Keratinocyte (primary cell): Measurements from ENCODE around the gene NTF4. TPM values are rescaled to one million over a fixed set of nuclear protein-coding genes. Genes with fewer than 3 reads are reported as not detected.
"Not testable (repeated sequence)": the region's sequence is repeated elsewhere in the genome, so short reads cannot be mapped to it uniquely, and the experiment has no call there.

Source experiments
- DNase-seq: peaks from one replicate; pipeline ENCODE4 v3.0.0-alpha.2; 2011; ENCODE audit warnings: low read depth, missing footprints, low spot score
- FAIRE-seq: peaks from 2 replicates; lab custom pipeline; 2011; peaks lifted over from hg19 to GRCh38; lab: Jason Lieb, UNC
- H2AFZ ChIP-seq: 2 replicates; pipeline ENCODE4 v1.6.0; 2012; ENCODE audit warnings: low read length, control low read depth, inconsistent platforms; ENCODE audit not compliant: control insufficient read depth
- H3K27ac ChIP-seq: 2 replicates; pipeline ENCODE4 v1.5.1; 2011; ENCODE audit warnings: low read length; ENCODE audit not compliant: control insufficient read depth, insufficient read depth
- H3K27me3 ChIP-seq: 3 replicates; pipeline ENCODE4 v1.6.0; 2011; ENCODE audit warnings: low read length; ENCODE audit not compliant: control insufficient read depth, insufficient read depth; ENCODE audit errors: extremely low read depth
- H3K36me3 ChIP-seq, 2 experiments: 2 replicates in 1 of 2; 3 replicates in 1 of 2; pipeline ENCODE4 v1.5.1; 2011; ENCODE audit warnings: low read length in 2 of 2, mild to moderate bottlenecking in 1 of 2; ENCODE audit not compliant: control insufficient read depth in 2 of 2, insufficient read depth in 2 of 2; ENCODE audit errors: extremely low read depth in 1 of 2
- H3K4me1 ChIP-seq: 3 replicates; pipeline ENCODE4 v1.5.1; 2011; ENCODE audit warnings: low read length; ENCODE audit not compliant: control insufficient read depth, insufficient read depth; ENCODE audit errors: extremely low read depth
- H3K4me2 ChIP-seq: 3 replicates; pipeline ENCODE4 v1.6.0; 2011; ENCODE audit warnings: low read depth, low read length; ENCODE audit not compliant: control insufficient read depth, insufficient read depth; ENCODE audit errors: extremely low read depth
- H3K4me3 ChIP-seq, 3 experiments: fragments of 200-600 bp in 1 of 3; sonication (generic) in 1 of 3; 2 replicates in 2 of 3; 3 replicates in 1 of 3; pipeline ENCODE4 v1.5.1; 2011 to 2016; ENCODE audit warnings: low read length in 3 of 3, mild to moderate bottlenecking in 3 of 3, control low read depth in 2 of 3, inconsistent platforms in 1 of 3, low read depth in 1 of 3, mixed read lengths in 1 of 3, mixed run types in 1 of 3, moderate library complexity in 1 of 3; ENCODE audit not compliant: control insufficient read depth in 2 of 3, insufficient read depth in 2 of 3; ENCODE audit errors: extremely low read depth in 1 of 3
- H3K79me2 ChIP-seq: 2 replicates; pipeline ENCODE4 v1.6.0; 2012; ENCODE audit warnings: low read length; ENCODE audit not compliant: control insufficient read depth, insufficient read depth
- H3K9ac ChIP-seq: 3 replicates; pipeline ENCODE4 v1.6.0; 2011; ENCODE audit warnings: low read length; ENCODE audit not compliant: control insufficient read depth, insufficient read depth; ENCODE audit errors: extremely low read depth
- H3K9me1 ChIP-seq: 3 replicates; pipeline ENCODE4 v1.6.0; 2011; ENCODE audit warnings: low read length; ENCODE audit not compliant: control insufficient read depth, insufficient read depth; ENCODE audit errors: extremely low read depth
- H3K9me3 ChIP-seq: 2 replicates; pipeline ENCODE4 v1.5.1; 2012; ENCODE audit warnings: low read depth, low read length; ENCODE audit not compliant: control insufficient read depth
- H4K20me1 ChIP-seq: 3 replicates; pipeline ENCODE4 v1.6.0; 2011; ENCODE audit warnings: low read length; ENCODE audit not compliant: control insufficient read depth, insufficient read depth; ENCODE audit errors: extremely low read depth
- CTCF ChIP-seq, 3 experiments: IDR thresholded peaks in 1 of 3; conservative IDR thresholded peaks in 1 of 3; optimal IDR thresholded peaks in 1 of 3; 2 replicates in 2 of 3; 3 replicates in 1 of 3; pipeline versions ENCODE3 to v1.5.1; 2011; ENCODE audit warnings: low read length in 3 of 3, mild to moderate bottlenecking in 3 of 3, moderate library complexity in 2 of 3, control low read depth in 1 of 3, inconsistent platforms in 1 of 3; ENCODE audit not compliant: insufficient read depth in 2 of 3; ENCODE audit errors: extremely low read depth in 1 of 3
- EZH2 ChIP-seq: IDR thresholded peaks from one replicate; pipeline ENCODE4 v1.6.1; 2012; ENCODE audit warnings: inconsistent platforms, mild to moderate bottlenecking, low read length, moderate library complexity
- dilution Hi-C: fragments of 300-500 bp; cut with MboI; formaldehyde crosslinking; loops from one replicate; pipeline ENCODE4 v1.7.0; 2020; ENCODE audit warnings: low sequenced_read_pairs; ENCODE audit not compliant: extremely low pct_ligation_motif_present
- polyA plus RNA-seq, 5 experiments: library from polyadenylated mRNA; depleted of rRNA in 3 of 5; stranded (reverse) in 3 of 5; stranded (forward) in 1 of 5; unstranded in 1 of 5; fragments of >200 nt; gene quantifications; 1 replicate in 1 of 5; 2 replicates in 3 of 5; 3 replicates in 1 of 5; pipeline versions ENCODE4 v1.2.1 to v1.2.3, GENCODE V29; 2011 to 2012; ENCODE audit warnings: missing spikeins in 2 of 5, low read depth in 1 of 5, low replicate concordance in 1 of 5

The NTF4 gene
- polyA plus RNA-seq, 1 donor (not counting 4 experiments of a cell fraction or from before 2014, with no cell fraction given) = 8.3 TPM

DNA sequence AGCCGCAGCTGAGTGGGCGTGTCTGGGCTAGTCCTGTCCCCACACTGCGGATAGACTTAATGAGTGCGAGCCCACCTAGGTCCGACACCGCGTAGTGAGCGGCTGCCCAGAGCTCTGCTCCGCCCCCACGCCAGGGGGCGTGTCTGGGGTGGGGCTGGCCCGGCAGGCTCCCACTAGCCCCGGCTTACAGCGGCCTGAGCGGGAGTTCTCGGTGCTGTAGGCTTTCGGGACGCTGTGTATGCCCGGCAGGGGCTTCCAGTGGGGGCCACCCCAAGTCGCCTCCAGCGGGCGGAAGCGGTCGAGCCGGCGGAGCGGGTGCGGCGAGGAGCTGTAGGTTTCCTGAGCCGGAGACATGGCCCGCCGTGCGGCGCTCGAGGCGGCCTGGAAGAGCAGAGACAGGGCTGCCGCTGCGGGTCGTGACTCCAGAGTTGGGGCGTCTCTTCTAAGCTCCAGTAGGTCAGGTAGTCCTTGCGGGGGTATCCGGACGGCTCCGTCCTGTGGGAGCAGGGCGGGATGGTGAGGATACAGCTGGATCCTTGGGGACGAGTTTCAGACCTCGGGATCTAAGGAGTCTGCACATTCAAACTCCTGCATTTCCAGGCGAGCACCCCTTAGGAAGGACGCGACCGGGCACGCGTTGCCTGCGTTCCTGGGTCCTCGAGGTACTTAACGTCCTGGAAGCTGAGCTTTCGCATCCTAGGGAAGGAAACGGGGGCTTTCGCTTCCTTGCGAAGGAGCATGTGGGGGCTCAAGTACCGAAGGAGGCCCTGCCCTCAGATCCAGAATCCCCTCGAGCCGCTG lies 8.3 kb downstream of the NTF4 start:
- peak overlapping the region; percentile 95 for H3K4me2 ChIP-seq
- H3K9me1 ChIP-seq = peaks cover 2% of the 10 kb centered on the region
- peak; percentile 41 for FAIRE-seq
- peak overlapping the region; percentile 47 for H3K27ac ChIP-seq
- DNase-seq = no peak
- no peaks in the 10 kb centered on the region for H3K27me3 ChIP-seq
- no peaks in the 10 kb centered on the region for H4K20me1 ChIP-seq
- peaks cover 14% of the 10 kb centered on the region for H3K4me1 ChIP-seq
- peaks cover 0 to 2% of the 10 kb centered on the region in 2 experiments for H3K36me3 ChIP-seq
- TF ChIP-seq CTCF (optimal IDR thresholded peaks at IDR 0.05 in 1 of 3, IDR thresholded peaks at IDR 0.05 in 1 of 3, conservative IDR thresholded peaks at IDR 0.05 in 1 of 3; ENCODE audit: extremely low read depth in 1 of 3, insufficient read depth in 2 of 3, low read length in 3 of 3) (peak in 1 of 3 experiments; percentile 15), EZH2 (no peak)
- dilution Hi-C loops = no loop called here
- H3K9ac ChIP-seq = peak overlapping the region; percentile 79
- peak overlapping the region; percentile 41 for H2AFZ ChIP-seq
- no peaks in the 10 kb centered on the region for H3K79me2 ChIP-seq
- peak overlapping the region; percentile 52 to 79 (median 68) for H3K4me3 ChIP-seq
- H3K9me3 ChIP-seq = no peaks in the 10 kb centered on the region

GRCh38 chr19:49050376-49051033 lies 14.1 kb downstream of the NTF4 start:
- H4K20me1 ChIP-seq, H3K4me3 ChIP-seq, H3K9me1 ChIP-seq, H3K79me2 ChIP-seq, DNase-seq, H2AFZ ChIP-seq, H3K27ac ChIP-seq, H3K36me3 ChIP-seq, H3K9me3 ChIP-seq, H3K4me2 ChIP-seq, H3K4me1 ChIP-seq, H3K27me3 ChIP-seq, H3K9ac ChIP-seq, dilution Hi-C loops: not testable (repeated sequence)
- peak; percentile 20 for FAIRE-seq

DNA sequence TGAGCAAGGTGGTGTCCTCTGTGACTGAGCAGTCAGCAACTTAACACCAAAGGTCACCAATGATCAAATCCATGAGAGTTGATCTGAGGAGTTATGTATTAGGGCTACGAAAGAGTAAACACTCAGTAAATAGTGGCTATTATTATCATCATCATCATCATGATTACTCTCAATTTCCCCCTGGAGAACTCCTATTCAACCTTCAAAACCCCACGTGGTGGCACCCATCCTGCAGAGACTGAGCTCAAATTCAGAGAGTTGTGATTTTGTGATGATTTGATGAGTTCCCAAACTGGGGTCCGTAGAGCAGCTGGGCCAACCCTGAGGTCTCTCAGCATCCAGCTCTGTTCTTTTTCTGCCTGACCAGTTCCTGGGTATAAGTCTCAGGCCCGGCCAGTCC lies 14.8 kb downstream of the NTF4 start:
- H3K4me3 ChIP-seq, H3K27me3 ChIP-seq, FAIRE-seq, H3K27ac ChIP-seq, H2AFZ ChIP-seq, H3K36me3 ChIP-seq, H3K9ac ChIP-seq, DNase-seq, H3K9me3 ChIP-seq, dilution Hi-C loops, H3K4me1 ChIP-seq, H3K79me2 ChIP-seq, H4K20me1 ChIP-seq, H3K9me1 ChIP-seq, H3K4me2 ChIP-seq: not testable (repeated sequence)

GRCh38 chr19:49049011-49049410 lies 15.6 kb downstream of the NTF4 start, which contains the start of gene CGB8:
TSS of gene CGB8 (minus strand) at chr19:49049111. CDS start at chr19:49048739, 372 bp downstream.
- H3K27me3 ChIP-seq, H2AFZ ChIP-seq, DNase-seq, H4K20me1 ChIP-seq, H3K36me3 ChIP-seq, H3K4me3 ChIP-seq, H3K9ac ChIP-seq, H3K27ac ChIP-seq, H3K9me1 ChIP-seq, H3K4me1 ChIP-seq, dilution Hi-C loops, FAIRE-seq, H3K4me2 ChIP-seq, H3K79me2 ChIP-seq, H3K9me3 ChIP-seq: not testable (repeated sequence)
